Eye (tissue), 1 donor: ENCODE data around the gene DDIT4L.
"Not testable (repeated sequence)": the region's sequence is repeated elsewhere in the genome, so short reads cannot be mapped to it uniquely, and the experiment has no call there.

ENCODE experiments used
- DNase-seq: peaks from one replicate; pipeline ENCODE4 v3.0.0-alpha.2; 2015

DDIT4L gene, protein sequence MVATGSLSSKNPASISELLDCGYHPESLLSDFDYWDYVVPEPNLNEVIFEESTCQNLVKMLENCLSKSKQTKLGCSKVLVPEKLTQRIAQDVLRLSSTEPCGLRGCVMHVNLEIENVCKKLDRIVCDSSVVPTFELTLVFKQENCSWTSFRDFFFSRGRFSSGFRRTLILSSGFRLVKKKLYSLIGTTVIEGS

DNA sequence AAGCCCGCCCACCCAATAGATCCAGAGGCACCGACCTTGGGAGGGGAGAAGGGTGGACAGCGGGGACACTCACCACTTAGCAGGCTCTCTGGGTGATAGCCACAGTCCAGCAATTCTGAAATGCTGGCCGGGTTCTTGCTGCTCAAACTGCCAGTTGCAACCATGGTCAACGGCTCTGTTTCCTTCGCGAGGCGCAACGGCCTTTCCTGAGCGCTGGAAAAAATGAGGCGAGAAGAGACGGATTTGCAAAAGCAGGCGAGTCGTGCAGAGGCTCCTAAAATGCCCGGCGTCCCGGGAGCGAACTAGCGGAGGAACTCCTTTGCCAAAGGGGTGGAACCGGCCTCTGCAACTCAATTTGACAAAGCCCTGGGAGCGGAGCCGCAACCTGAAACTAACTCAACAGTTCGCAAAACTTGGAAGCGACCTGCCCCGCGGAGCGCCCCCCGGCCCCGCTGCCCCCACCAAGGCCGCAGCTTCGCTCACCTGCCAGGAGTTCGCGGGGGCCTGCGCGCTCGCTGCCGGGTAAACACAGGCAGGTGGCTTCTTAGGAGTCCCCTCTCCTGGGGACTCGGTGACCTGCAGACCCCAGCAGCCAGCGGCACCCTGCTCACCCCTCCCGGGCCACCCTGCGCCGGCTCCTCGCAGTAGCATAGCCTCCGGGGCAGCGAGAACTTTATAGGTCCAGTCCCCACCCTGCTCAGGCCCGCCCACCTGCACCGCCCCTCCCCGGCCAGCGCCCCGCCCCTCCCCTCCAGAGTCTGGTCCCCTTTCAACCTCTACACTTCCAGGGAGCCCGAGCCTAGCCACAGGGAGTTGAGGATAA, at the start of gene DDIT4L:
Gene DDIT4L (minus strand): TSS at position 649 of the 823 bp plus-strand sequence. CDS start 485 bp downstream, at position 164.
- DNase-seq: peak; percentile 72

DNA sequence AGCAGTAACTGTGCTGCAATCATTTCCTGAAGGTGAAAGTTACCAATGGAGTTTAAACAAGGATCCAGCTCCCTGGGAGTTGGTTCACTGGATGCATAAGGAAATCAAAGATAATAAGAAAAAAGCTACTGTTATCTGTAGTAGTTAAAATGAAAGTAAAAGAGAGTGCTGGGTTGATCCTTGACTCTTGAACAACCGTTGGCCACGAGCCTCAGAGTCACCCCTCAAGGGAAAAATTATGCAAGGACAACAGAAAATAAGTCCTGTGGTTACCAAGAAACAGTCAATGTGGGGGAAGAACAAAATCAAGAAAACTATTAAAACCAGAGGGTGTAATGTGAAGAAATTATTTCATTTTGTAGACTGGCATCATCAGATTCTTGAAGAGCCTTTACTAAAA, 49.7 kb upstream of the DDIT4L start:
- no peak for DNase-seq

DNA sequence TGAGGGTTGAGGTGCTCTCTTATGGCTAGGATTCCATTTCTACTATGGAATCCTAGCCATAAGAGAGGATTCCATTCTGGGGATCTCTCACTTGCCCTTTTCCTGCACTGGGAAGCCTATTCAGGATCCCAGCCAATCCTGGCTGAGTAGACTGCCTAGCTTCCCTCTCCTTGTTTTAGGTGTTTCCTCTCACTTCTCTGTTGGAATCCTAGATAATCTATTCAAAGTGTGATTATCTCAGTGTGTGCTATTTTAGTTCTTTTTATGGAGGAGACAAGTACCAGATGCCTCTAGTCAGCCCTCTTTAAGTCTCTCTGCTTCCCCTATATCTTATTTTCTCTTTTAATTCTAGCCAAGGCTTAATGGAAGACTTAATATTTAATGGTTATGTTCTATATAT, 34.5 kb upstream of the DDIT4L start:
- no peak for DNase-seq

DNA sequence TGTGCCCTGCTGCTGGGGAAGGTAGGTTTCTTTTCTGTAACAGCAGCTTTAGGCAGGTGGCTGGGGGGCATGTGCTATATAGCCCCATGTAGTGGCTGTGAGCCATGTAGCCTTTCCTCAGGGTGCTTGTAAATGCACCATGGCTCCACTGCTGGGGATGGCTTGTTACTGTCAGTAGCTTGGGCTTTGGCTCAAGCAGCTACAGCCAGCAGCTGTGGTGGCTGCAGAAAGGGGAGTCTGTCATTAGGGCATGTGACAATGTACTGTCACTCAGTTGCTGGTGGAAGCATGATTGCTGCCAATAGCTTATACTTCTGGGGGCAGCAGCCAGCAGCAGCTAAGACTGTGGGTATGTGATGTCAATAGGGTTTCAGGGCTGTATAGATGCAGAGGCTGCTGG, 33.9 kb upstream of the DDIT4L start:
- DNase-seq: no peak

DNA sequence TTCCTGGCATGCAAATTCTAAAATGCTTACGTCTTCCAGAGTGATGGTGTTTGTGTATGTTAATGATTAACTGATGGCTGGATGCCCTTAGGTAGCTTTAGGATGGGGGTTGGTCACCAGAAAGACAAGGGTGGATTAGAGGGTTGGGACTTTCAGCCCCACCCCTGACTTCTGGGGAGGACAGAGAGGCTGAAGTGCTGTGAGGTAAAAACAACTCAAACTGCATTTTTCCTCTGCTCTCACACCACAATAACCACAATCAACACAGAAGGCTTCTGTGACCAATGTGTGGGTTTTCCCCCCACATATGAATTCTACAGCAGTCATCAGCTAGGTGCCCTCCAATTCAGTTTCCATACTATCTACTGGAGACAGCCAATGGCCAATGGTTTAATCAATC, 18.7 kb upstream of the DDIT4L start:
- DNase-seq: no peak

DNA sequence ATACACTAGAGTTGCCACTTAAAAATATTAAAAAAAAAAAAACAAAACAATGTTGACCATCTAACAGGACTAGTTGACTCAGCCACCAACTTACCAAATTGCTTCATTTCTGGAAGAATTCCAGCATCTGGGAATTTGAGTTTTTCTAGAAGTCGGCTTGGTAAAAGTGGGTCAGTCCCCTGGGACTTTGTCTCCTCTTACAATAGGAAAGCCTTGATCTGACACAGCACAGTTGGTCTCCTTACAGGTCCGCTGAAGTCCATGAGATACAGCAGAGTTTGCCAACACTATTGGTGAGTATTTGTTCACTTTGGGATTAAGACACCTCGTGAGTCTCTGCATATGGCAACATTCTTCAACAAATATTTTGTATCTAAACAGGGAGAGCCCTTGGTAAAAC, 18.2 kb upstream of the DDIT4L start:
- DNase-seq: no peak

DNA sequence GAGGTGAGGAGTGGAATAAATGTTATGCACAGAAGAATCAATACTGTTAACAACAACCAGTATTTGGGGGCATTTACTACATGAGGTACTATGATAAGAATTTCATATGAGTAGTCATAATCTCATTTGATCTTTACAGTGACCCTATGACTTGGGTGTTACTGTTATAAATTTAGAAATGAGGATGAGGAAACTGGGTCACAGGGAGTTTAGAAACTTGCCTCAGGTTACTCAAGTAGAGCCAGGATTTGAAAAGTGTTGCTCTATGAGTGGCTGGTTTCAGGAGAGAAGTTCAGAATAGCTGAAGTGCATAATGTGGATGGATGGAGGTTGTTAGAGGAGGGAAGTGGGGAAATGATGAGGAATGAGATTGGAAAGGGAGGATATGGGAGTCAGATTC, 16.6 kb upstream of the DDIT4L start:
- no peak for DNase-seq

DNA sequence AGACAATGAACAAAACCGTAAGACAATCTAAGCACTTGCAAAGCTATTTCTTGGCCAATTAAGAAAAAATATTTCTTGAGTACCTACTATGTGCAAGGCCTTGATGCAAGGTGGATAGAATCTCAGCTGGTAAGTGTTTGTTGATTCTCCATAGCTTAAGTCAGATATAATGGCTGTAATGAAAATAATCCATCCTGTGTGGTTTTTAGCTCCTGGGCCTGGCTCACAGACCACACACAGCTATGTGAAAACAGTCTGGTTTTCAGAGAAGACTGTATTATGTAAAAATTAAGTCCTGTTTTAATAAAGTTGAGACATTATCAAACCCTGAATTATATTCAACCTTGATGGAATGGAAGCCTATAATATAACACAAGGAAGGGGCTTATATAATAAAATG, 7.8 kb upstream of the DDIT4L start:
- DNase-seq: no peak

DNA sequence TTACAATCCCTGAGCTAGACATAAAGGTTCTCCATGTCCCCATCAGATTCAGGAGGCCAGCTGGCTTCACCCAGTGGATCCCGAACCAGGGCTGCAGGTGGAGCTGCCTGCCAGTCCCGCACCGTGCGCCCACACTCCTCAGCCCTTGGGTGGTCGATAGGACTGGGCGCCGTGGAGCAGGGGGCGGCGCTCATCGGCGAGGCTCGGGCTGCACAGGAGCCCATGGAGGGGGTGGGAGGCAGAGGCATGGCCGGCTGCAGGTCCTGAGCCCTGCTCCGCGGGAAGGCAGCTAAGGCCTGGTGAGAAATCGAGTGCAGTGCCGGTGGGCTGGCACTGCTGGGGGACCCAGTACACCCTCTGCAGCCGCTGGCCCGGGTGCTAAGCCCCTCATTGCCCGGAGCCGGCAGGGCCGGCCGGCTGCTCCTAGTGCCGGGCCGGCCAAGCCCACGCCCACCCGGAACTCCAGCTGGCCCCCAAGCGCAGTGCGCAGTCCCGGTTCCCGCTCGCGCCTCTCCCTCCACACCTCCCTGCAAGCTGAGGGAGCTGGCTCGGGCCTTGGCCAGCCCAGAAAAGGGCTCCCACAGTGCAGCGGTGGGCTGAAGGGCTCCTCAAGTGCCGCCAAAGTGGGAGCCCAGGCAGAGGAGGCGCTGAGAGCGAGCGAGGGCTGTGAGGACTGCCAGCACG, 6.3 kb upstream of the DDIT4L start:
- DNase-seq: not testable (repeated sequence)

DNA sequence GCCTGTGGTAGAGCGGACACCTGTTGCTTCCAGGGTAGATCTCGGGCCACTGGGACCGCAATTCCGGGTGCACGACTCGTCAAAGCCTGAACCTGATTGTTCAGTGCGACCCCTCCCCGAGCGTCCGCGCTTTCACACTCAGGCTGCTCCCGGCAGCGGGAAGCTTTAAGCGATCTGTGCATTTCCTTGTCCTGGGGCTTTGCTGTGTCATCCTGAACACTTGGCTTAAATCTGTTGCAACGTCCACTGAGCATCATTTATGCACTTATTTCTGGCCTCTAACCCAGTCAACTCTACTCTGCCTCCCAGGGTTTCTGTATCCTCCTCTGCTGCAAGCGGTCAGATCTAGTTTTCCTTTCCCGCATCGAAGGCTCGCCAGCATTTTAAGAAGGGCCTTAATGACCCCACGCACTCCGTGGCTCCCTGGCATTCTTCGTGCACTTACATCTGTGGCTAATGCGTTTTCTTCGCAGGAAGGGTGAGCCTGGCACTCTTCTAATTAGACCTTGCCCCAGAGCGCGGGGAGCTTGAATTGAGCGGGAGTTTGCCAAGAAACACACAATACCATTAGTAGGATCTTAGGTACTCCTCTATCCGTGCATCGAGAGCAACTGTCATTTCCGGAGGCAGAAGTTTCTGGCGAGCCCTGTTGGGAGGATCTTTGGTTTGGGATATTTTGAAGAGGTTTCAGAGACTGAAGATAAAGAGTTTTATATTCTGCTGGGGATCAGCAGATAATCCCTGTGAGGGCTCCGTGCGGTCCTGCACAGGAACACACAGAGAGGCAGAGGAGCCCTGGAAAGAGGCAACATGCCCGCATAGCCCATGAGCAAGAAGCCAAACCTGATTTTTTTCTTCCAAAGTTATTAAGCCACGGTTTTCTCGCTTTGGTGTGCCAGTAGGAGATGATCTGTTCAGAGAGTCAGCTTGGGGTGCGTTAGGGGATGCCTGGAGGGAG, 654 bp upstream of the DDIT4L start:
- DNase-seq: peak; percentile 78

DNA sequence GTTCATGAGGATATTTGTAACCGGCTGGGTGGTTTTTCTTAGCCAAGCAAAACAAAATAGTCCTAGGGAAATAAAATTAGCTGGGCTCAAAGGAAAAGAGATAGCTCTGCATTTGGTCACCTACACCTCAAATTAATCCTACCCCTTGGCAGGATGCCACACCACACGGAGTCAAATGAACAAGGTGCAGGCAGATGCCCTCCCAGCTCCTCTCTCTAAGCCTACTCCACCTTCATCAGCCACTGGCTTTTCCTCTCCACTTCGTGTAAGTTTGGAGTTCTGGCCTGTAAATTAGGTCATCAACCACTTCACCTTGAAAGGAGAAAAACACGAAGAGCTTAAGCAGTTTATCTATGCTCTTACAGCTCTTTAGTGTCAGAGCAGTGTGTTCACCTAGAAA, 1.4 kb downstream of the DDIT4L start:
- DNase-seq: no peak

DNA sequence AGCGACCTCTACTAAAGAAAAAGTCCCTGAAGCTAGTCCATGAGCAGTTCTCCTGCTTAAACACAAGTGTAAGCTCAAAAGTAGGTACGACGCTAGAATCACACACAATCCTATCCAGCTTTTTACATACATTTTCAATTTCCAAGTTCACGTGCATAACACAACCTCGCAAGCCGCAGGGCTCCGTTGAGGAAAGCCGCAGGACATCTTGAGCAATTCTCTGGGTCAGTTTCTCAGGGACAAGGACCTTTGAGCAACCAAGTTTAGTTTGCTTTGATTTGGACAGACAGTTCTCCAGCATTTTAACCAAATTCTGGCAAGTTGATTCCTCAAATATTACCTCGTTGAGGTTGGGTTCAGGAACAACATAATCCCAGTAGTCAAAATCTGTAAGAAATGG, 2.5 kb downstream of the DDIT4L start:
- no peak for DNase-seq

DNA sequence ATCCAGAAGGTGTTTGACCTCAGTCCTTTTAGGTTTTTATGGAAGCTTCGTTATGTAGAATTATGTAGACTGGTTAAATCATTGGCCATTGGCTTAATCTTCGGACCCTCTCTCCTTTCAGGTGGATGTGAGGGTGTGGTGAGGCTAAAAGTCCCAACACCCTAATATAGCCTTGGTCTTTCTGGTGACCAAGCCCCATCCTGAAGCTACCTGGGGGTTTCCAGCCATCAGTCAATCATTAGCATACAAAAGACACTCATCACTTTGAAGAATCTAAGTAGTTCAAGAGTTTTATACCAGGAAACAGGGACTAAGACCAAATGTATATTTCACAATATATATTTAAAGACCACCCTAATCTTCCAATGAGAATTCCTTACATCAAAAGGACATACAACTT, 5.5 kb downstream of the DDIT4L start:
- DNase-seq: no peak

DNA sequence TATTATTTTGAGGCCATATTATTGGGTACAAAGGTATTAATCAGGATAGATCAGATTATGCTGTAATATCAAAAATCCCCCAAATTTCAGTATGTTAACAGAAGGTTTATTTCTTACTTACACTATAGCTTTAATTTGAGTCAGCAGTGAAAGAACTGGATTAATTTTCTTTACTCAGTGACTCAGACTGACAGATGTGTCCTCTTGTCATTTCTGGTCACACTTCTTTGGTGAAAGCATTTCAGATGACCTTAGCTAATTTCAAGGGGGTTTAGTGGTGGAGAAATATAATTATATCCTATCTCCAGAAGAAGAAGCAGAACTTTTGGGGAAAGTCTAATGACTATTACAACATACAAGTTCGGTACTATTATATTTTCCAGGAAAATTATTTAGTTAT, 12.4 kb downstream of the DDIT4L start:
- no peak for DNase-seq

DNA sequence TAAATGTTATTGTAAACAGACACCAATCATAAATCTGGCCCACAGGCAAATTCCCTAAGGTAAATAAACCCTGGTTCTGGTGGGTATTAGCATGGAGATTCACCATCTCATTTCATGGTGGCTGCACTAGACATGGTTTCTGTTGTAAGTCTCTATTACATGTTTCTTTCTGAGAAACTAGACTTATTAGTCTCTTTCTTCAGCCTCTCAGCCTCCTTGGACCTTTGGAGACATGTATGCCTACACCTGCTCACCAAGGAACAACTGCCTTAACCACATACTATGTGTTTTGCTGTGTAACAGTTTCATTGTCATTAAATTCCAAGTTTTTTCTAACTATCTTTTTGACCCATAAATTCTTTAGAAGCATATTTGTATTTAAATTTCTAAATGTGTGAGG, 13.1 kb downstream of the DDIT4L start:
- no peak for DNase-seq

DNA sequence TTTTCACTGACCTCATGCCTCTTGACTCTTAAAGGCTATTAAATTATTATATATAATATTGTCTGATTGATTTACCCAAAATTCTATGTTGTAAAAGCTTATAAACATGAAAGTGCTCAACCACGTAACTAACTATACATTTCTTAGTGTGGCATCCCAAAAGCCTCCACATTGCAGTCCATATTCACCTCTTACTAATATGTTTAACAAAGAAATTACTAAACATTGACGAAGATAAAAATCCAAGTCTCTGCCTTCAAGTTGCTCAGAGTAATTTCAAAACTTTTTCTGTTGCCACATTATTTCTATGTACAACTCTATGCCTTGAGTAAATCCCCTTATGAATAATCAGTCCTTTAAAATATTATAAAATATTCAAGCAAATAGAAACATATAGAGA, 14.4 kb downstream of the DDIT4L start:
- DNase-seq: no peak

DNA sequence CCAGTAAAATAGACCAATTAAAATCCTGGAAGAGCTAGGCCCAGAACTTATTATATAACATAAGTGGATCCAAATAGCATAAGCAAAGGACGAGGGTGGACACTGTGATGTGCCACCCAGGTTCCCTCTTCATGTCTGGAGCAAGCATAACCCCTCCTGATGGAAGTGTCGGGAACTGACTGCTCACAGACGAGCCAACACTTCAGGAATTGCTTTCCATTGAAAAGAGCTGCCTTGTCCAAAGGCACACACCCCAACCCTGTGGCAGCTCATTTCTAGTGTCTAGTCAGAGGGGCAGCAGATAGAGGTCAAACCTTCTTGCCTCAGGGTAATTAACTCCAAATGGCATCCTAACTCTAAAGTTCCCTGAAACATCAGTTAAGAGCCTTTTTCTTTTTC, 15.3 kb downstream of the DDIT4L start:
- no peak for DNase-seq

DNA sequence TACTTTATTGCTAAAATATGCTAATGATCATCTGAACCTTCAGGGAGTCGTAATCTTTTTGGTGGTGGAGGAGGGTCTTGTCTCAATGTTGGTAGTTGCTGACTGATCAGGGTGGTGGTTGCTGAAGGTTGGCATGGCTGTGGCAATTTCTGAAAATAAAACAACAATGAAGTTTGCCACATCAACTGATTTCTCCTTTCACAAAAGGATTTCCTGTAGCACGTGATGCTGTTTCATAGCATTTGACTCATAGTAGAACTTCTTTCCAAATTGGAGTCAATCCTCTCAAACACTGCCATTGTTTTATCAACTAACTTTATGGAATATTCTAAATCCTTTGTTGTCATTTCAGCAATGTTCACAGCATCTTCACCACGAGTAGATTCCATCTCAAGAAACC, 19.3 kb downstream of the DDIT4L start:
- DNase-seq: no peak

DNA sequence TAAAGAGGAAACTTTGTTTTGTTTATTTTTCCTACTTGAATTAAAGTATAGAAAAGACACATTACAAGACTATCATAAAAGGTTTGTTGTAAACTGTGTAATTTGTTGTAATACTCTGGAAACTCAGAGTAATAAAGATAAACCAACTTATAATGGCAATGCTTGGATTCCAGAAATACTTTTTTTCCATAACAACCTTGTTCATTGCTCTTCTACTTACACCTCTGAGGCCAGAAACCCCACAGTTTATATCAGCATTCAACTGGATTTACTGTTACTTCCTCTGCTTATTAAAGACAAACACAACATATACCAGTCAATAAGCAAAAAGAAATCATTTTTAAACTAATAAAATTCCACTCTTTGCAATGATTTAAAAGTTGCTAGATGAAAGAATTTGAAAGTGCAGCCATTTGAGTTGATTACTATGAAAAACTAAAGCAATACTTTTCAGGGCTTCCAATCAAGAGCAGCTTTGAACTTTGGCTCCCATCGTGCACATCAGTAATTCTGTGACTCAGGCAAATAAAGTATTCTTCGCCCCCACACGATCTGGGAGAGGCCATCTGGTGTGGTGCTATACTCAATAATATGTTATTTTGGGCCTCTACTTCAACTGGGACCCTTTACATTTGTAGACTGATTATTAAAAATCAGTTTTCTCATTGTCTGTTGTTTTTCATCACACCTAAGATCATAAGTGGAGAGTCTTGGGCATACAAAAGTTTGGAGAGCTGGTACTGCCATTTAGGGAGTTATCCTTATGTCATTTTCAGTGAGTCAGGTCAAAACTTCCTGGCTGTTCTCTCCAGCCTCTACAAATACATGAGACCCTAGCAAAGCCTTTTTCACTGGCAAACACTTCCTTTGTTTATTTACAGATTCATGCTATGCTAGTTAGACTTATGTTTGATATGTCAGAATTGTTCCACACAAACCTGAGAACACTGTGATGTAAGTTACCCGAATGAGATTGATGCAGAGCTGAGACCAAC, 20.5 kb downstream of the DDIT4L start:
- no peak for DNase-seq

DNA sequence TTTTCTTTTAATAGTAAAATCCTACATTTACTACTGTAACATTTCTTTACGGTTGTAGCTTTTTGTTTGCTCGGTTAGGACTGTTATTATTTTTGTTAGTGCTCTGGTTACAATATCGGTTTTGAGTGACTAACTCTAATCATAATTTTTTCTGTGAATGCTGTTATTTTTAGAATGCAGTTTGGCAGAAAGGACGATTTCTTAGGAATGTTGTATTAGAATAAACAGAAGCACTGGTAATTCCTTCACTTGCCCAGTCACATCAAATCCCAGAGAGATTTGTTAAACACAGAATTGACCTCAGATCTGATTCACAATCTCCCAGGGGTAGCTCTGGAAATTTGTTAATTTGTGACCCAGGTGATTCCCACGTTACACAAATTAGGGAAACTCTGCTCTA, 21.7 kb downstream of the DDIT4L start:
- no peak for DNase-seq

DNA sequence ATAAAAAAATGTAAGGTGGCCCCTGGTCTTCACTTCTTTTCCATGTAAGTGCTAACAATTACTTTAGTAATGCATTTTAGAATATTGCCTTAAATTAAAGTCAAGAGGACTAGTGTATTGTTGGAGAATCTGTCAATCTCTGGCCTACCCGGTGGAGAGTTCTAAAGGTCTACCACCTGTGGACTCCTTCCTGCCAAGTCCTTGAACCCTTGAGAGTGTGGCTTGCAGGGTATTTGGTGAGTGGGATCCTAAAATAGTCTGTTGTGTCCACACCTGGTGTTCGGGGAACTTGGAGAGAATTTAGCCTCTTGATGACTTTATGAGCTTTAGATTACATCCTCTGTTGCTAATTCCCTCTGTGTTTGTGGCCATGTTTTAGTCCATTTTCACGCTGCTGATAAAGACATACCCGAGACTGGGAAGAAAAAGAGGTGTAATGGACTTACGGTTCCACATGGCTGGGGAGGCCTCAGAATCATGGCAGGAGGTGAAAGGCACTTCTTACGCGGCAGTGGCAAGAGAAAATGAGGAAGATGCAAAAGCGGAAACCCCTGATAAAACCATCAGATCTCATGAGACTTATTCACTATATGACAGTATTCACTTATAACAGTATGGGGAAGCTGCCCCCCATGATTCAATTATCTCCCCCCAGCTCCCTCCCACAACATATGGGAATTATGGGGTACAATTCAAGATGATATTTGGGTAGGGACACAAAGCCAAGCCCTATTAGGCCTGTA, 23.8 kb downstream of the DDIT4L start:
- no peak for DNase-seq
